H1 (cell line): ENCODE results near the gene FAM50B. TPM values are rescaled to one million over a fixed set of nuclear protein-coding genes. Genes with fewer than 3 reads are reported as not detected.

ENCODE experiments used
- CHD7 ChIP-seq: fragments of 300-600 bp; sonication (generic); IDR thresholded peaks from 2 replicates; pipeline ENCODE4 v1.7.1; 2012; ENCODE audit warnings: low read length, moderate library complexity, mild to moderate bottlenecking, inconsistent platforms; ENCODE audit not compliant: insufficient replicate concordance
- CREB1 ChIP-seq: IDR thresholded peaks from 2 replicates; pipeline ENCODE4 v1.6.1; 2012; ENCODE audit warnings: inconsistent platforms
- EP300 ChIP-seq, 2 experiments: IDR thresholded peaks; 1 replicate in 1 of 2; 2 replicates in 1 of 2; pipeline ENCODE4 v1.6.1; 2011 to 2012; ENCODE audit warnings: low read depth in 2 of 2, low read length in 2 of 2, mild to moderate bottlenecking in 2 of 2, borderline replicate concordance in 1 of 2, inconsistent platforms in 1 of 2, moderate library complexity in 1 of 2
- MAX ChIP-seq: IDR thresholded peaks from 2 replicates; pipeline ENCODE4 v1.6.1; 2012; ENCODE audit warnings: inconsistent platforms
- polyA plus RNA-seq, 7 experiments: library from polyadenylated mRNA; depleted of rRNA in 3 of 7; stranded (reverse) in 5 of 7; unstranded in 2 of 7; fragments of >200 nt in 5 of 7; fragments of 200-250 nt in 2 of 7; gene quantifications; 1 replicate in 5 of 7; 2 replicates in 1 of 7; 4 replicates in 1 of 7; pipeline versions ENCODE4 v1.2.1 to v1.2.3, GENCODE V29; 2011 to 2013; ENCODE audit warnings: missing spikeins in 2 of 7, mixed read lengths in 2 of 7
- total RNA-seq: library from RNA; stranded (reverse); fragmentation: NEBNext Ultra II Directional; extraction: Animal tissue kit (Norgen Biotek cat#: 25700); gene quantifications from 2 replicates; pipeline ENCODE4 v1.2.1, GENCODE V29; 2021

The FAM50B gene
- total and polyA plus RNA-seq, 2 of the 8 experiments (the other 6 are each of a cell fraction or from before 2014, with no cell fraction given) = 3.1 to 3.2 TPM

GRCh38 chr6:3801960-3802359, 47.2 kb upstream of the FAM50B start (continued):
- TF ChIP-seq CHD7 = no peak
- no peak for TF ChIP-seq MAX
- no peak for TF ChIP-seq CREB1
- TF ChIP-seq EP300 (IDR thresholded peaks at IDR 0.05; ENCODE audit: borderline replicate concordance in 1 of 2, low read depth in 2 of 2, low read length in 2 of 2) = no peak
